Activated CD8-positive, alpha-beta memory T cell treated with anti-CD3 and anti-CD28 coated beads for 4 hours (primary cell): ENCODE data around the gene CYB561.
A peak's percentile ranks its signal among the peaks of the same experiment; 100 is the strongest.

Source experiments
- DNase-seq, 2 donors: peaks; one replicate each; pipeline ENCODE4 v3.0.0-alpha.2; 2020; ENCODE audit warnings: low read depth in 2 of 2

Gene CYB561

DNA sequence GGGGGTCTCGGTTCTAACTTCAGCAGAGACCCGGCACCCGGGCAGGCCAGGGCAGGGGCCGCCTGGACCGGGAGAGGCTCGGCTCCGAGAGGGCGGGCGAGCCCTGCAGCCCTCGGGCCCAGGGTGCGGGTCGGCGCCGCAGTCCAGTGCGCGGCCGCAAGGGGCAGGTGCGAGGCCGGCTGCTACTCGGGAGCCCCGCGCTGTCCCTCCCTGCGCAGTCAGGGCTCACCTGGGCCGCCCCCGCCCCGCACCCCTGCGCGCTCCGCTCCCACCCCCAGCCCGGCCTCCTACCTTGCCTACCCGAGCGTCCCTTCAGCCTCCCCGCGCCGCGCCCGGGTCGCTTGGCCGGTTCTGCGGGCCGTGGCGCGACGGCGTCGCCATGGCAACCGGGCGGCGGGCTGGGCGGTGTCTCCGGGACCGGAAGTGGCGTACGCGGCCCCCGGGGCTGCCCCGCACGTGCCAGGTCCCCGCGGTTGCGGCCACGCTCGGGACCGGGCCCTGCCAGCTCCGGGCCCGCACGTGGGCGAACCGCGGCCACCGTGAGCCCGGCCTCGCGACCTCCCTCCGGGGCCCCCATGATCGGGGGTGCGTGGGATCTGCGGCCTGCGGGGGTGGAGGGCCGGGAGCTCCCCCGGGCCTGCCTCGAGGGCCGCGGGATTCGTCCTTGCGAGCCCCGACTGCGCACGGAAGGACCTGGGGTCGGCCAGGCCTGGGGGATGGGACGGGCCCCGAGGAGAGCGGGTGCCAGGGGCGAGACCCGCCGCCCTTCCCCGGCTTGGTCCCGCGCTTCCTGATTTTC lies at the start of gene CYB561:
TSS of gene CYB561 (minus strand) at position 353 of the 799 bp plus-strand sequence. CDS start 8,759 bp downstream, outside the sequence.
- peak in 1 of 2 donors; percentile 44 for DNase-seq

DNA sequence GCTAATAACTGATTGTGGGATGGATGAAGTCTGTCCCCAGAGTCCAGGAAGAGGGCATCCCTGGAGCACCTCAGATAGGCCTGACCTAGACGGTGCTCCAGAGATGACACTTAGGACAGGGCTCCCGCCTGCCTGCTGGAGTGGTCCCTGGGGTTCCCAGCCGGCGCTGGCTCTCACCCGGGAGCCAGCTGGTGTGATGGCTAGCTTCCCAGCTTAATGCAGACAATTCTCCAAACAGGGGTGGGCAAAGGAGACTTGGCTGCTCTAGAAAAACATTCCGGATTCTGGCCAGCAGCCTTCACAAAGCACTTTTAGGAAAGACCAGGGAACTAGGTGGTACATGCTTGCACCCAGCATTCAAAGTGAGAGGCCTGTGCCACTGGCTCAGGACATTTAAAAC lies 49.4 kb upstream of the CYB561 start:
- no peak for DNase-seq

DNA sequence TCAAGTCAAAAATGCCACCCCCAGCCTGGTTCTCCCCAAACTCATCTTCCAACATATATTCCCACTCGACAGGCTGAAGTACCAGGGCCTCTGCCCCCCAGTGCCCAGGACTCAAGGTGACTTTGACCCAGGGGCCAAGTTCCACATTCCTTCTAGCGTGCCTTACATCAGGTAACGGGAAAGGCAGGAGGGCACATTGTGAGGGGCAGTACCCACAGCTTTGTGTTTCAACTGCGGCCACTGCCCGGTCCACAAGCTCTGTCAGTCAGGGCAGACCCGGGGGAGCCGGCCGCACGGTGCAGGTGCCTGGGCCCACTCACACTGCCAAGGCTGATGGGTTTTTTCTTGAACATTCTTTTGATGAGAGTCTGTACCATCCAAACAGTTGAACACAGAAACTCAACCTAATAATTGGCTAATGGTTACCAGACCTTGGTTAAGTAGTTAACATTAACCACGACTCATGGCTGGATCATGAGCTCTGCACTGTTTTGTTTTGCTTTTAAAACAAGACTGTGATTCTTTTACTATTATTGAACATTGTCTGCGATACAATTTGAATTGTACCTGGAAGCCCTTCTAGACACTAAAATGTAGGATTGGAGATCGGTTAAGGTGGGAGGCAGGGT lies 48.3 kb upstream of the CYB561 start:
- DNase-seq = no peak

- DNase-seq = no peak
These were observed 47.3 kb upstream of the CYB561 start for GRCh38 chr17:63493411-63493810.

GRCh38 chr17:63492940-63493339 lies 46.8 kb upstream of the CYB561 start:
- no peak for DNase-seq

GRCh38 chr17:63491977-63492618 lies 46.0 kb upstream of the CYB561 start:
- DNase-seq = no peak

- DNase-seq = no peak
These were observed 45.3 kb upstream of the CYB561 start for GRCh38 chr17:63491413-63491812.

- no peak for DNase-seq
These were observed 44.8 kb upstream of the CYB561 start for GRCh38 chr17:63490858-63491400.

- no peak for DNase-seq
These were observed 44.2 kb upstream of the CYB561 start for GRCh38 chr17:63490329-63490728.

DNA sequence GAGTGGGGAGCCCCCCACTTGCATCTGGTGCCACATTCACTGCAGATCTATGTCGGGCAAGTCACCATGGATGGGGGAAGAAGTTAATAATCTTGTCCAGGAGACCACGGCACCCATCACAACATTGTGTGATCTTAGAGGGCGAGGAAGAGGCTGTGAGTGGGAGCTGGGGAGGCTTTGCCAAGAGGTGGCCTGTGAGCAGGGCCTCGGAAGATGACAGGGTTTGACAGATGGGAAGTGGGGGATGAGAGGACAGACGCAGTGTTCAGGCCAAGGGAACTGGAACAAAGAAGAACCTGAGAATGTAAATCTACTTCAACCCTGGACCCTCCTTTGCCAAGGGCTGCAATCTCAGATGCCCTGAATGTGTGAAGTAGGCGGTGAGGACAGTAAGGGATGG lies 43.2 kb upstream of the CYB561 start:
- DNase-seq = no peak

- no peak for DNase-seq
These were observed 42.7 kb upstream of the CYB561 start for GRCh38 chr17:63488851-63489250.

GRCh38 chr17:63487014-63487339 lies 40.9 kb upstream of the CYB561 start:
- no peak for DNase-seq

GRCh38 chr17:63486317-63487013 lies 40.4 kb upstream of the CYB561 start:
- no peak for DNase-seq

DNA sequence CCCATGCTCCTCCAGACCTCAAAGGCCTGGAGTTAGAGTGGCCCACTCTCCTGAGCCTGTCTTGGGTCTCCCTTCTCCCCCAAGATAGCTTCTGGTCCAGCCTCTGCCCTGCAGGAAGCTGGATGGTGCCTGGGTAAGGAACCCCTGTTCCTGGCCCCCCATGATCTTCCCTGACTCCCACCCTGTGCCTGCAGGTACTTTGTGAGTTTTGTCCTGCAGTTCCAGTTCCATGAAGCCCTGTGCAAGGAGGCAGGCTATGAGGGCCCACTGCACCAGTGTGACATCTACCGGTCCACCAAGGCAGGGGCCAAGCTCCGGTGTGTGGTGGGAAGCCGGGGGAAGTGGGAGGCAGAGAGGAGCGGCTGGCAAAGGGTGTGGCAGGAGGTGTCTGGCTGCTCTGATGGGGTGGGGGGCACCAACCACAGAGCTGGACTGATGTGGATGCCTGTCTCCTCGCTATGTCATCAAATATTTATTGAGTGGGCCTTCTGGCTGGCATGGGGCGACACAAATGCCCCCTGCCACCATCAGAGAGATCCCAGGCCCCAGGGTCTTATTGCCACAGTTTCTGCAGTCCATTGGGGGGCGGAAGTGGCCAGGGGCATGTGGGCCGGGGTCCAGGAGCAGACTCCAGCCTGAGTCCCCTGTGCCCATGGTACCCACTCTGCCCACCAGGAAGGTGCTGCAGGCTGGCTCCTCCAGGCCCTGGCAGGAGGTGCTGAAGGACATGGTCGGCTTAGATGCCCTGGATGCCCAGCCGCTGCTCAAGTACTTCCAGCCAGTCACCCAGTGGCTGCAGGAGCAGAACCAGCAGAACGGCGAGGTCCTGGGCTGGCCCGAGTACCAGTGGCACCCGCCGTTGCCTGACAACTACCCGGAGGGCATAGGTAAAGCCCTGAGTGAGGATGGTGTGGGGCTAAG lies 37.8 kb upstream of the CYB561 start:
- DNase-seq = no peak

- no peak for DNase-seq
These were observed 36.9 kb upstream of the CYB561 start for GRCh38 chr17:63483038-63483437.

- no peak for DNase-seq
These were observed 36.4 kb upstream of the CYB561 start for GRCh38 chr17:63482509-63482908.

GRCh38 chr17:63481488-63481870 lies 35.4 kb upstream of the CYB561 start:
- no peak for DNase-seq

- no peak for DNase-seq
These were observed 34.9 kb upstream of the CYB561 start for GRCh38 chr17:63480826-63481487.

GRCh38 chr17:63480192-63480784 lies 34.2 kb upstream of the CYB561 start:
- no peak for DNase-seq
